ENCODE measurements around the gene ATP8A2. TPM values are rescaled to one million over a fixed set of nuclear protein-coding genes. Genes with fewer than 3 reads are reported as not detected.

Gene ATP8A2
- total RNA-seq, 4 donors from 2014 or later: 0.20 to 1.1 (median 0.59) TPM

DNA sequence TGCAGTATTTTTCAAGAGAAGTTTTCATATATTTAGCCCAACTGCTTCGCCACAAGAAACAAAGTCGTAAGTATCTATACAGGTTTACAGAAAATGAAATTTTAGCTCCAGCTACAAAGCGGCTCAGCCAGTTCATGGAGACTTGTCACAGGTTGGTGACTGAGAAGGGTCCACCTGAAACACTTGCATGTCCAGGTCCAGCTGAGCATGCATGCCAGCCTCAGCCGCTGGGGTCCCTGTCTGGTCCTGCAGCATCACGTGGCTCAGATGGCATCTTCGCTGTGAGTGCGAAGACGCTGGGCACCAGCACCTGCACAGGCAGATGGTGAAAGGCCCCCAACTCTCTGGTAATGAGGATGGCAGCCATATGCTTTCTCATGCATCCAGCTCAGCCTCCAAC, 616.2 kb downstream of the ATP8A2 start:
- WGBS, 2 donors (ENCODE audit: low coverage in 1 of 2): 95 to 96% methylated on average over 4 to 8 of the region's 8 CpGs
- no peak overlapping the region for H3K4me3 ChIP-seq

DNA sequence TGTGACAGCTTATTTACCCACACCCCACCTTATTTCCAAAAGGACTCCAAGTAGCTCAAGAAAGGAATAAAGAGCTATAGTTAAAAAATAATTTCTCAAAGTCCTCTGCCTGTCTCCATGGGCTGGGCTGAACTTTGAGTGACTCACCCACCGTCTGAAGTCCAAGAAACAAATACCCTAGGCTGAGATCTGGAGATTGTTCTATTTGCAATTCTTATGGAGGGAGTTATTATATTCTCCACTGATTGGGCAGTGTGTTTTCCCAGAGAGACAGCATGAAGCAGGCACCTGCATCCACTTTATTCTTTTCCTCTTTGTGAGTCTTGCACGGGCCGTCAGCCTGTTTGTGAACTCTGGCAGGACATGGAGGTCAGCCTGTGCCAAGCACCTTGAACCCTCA, 616.9 kb downstream of the ATP8A2 start:
- TF ChIP-seq POLR2A (IDR thresholded peaks at IDR 0.05) (no peak), POLR2AphosphoS5 (IDR thresholded peaks at IDR 0.05) (no peak), EP300 (IDR thresholded peaks at IDR 0.05; ENCODE audit: low read depth) (no peak)
- TF ChIP-seq, protein P1, sequence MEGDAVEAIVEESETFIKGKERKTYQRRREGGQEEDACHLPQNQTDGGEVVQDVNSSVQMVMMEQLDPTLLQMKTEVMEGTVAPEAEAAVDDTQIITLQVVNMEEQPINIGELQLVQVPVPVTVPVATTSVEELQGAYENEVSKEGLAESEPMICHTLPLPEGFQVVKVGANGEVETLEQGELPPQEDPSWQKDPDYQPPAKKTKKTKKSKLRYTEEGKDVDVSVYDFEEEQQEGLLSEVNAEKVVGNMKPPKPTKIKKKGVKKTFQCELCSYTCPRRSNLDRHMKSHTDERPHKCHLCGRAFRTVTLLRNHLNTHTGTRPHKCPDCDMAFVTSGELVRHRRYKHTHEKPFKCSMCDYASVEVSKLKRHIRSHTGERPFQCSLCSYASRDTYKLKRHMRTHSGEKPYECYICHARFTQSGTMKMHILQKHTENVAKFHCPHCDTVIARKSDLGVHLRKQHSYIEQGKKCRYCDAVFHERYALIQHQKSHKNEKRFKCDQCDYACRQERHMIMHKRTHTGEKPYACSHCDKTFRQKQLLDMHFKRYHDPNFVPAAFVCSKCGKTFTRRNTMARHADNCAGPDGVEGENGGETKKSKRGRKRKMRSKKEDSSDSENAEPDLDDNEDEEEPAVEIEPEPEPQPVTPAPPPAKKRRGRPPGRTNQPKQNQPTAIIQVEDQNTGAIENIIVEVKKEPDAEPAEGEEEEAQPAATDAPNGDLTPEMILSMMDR (IDR thresholded peaks at IDR 0.05): no peak
- WGBS, 2 donors (ENCODE audit: low coverage in 1 of 2): 38 to 41% methylated on average over 3 of the region's 3 CpGs
- no peak for DNase-seq
- H3K27ac ChIP-seq: no peak overlapping the region
- intact Hi-C loops (cut with DNase I; ENCODE audit: low total_unique reads) (no loop called here), in situ Hi-C loops (cut with MboI; ENCODE audit: low pct_ligation_motif_present in 1 of 4, low pct_unique_long_range_greater_than_20kb in 1 of 4, low sequenced_read_pairs in 3 of 4) (no loop called here)
- H3K4me3 ChIP-seq: no peak overlapping the region
- no peaks in the 10 kb centered on the region for H3K9me3 ChIP-seq
- no peaks in the 10 kb centered on the region for H3K36me3 ChIP-seq
- no peaks in the 10 kb centered on the region for H3K4me1 ChIP-seq
- H3K27me3 ChIP-seq: no peaks in the 10 kb centered on the region

More for the DNA sequence above, 616.2 kb downstream of the ATP8A2 start:
- no peak for DNase-seq
- H3K27me3 ChIP-seq: no peaks in the 10 kb centered on the region
- H3K36me3 ChIP-seq: no peaks in the 10 kb centered on the region
- H3K4me1 ChIP-seq: no peaks in the 10 kb centered on the region
- in situ Hi-C loops (cut with MboI; ENCODE audit: low pct_ligation_motif_present in 1 of 4, low pct_unique_long_range_greater_than_20kb in 1 of 4, low sequenced_read_pairs in 3 of 4) (no loop called here), intact Hi-C loops (cut with DNase I; ENCODE audit: low total_unique reads) (no loop called here)
- TF ChIP-seq POLR2A (IDR thresholded peaks at IDR 0.05) (no peak), POLR2AphosphoS5 (IDR thresholded peaks at IDR 0.05) (no peak), EP300 (IDR thresholded peaks at IDR 0.05; ENCODE audit: low read depth) (no peak)
- TF ChIP-seq, protein P1 (IDR thresholded peaks at IDR 0.05): no peak
- H3K9me3 ChIP-seq: no peaks in the 10 kb centered on the region
- no peak overlapping the region for H3K27ac ChIP-seq

DNA sequence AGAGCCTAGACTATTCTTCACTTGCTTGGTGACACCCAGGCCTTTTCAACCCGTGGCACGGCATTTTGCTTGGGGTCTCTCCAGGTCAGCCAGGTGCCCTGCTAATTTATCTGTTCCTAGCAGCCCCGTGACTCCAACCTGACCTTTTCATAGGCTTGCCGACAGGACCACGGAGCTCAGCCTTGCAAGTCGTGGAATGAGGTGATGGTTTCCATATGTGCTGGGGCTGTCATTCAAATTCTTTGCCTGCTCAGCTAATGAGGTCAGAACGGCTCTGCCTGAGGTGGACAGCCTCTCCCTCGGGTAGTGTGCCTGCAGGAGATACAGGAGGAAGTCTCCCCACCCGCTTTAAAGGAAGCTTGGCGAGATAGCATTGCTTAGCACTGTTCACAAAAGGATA, 619.0 kb downstream of the ATP8A2 start:
- 49 to 52% methylated on average over 4 to 10 of the region's 10 CpGs for WGBS, 2 donors (ENCODE audit: low coverage in 1 of 2)
- in situ Hi-C loops (cut with MboI; ENCODE audit: low pct_ligation_motif_present in 1 of 4, low pct_unique_long_range_greater_than_20kb in 1 of 4, low sequenced_read_pairs in 3 of 4) (no loop called here), intact Hi-C loops (cut with DNase I; ENCODE audit: low total_unique reads) (no loop called here)
- no peaks in the 10 kb centered on the region for H3K4me1 ChIP-seq
- no peaks in the 10 kb centered on the region for H3K36me3 ChIP-seq
- no peak overlapping the region for H3K4me3 ChIP-seq
- H3K27ac ChIP-seq: no peak overlapping the region
- no peak for DNase-seq
- no peaks in the 10 kb centered on the region for H3K27me3 ChIP-seq
- TF ChIP-seq EP300 (IDR thresholded peaks at IDR 0.05; ENCODE audit: low read depth) (no peak), POLR2AphosphoS5 (IDR thresholded peaks at IDR 0.05) (no peak), POLR2A (IDR thresholded peaks at IDR 0.05) (no peak)
- TF ChIP-seq, protein P1 (IDR thresholded peaks at IDR 0.05): no peak
- H3K9me3 ChIP-seq: peaks cover 0 to 11% of the 10 kb centered on the region in 2 donors

DNA sequence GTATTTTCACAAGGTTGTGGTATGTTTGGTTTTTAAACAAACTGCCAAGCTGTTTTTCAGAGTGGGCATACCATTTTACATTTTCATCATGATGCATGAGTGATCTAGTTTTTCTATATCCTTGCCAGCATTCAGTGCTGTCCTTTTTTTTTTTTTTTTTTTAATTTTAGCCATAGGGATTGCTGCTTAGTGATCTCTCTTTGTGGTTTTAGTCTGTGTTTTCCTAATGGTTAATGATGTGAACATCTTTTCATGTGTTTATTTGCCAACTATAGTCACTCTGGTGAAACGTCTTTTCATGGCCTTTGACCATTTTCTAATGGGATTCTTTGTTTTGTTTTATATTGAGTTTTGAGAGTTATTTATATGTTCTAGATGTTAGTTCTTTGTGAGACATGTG, 620.3 kb downstream of the ATP8A2 start:
- Histone ChIP-seq H3K36me3 (no peaks in the 10 kb centered on the region), H3K4me1 (no peaks in the 10 kb centered on the region), H3K27me3 (no peaks in the 10 kb centered on the region), H3K9me3 (peaks cover 0 to 11% of the 10 kb centered on the region in 2 donors), H3K27ac (no peak overlapping the region), H3K4me3 (no peak overlapping the region)
- WGBS, 2 donors (ENCODE audit: low coverage in 1 of 2): 32 to 60% methylated on average over 1 of the region's 1 CpG
- TF ChIP-seq POLR2AphosphoS5 (IDR thresholded peaks at IDR 0.05) (no peak), EP300 (IDR thresholded peaks at IDR 0.05; ENCODE audit: low read depth) (no peak), POLR2A (IDR thresholded peaks at IDR 0.05) (no peak)
- TF ChIP-seq, protein P1 (IDR thresholded peaks at IDR 0.05): no peak
- no peak for DNase-seq
- in situ Hi-C loops (cut with MboI; ENCODE audit: low pct_ligation_motif_present in 1 of 4, low pct_unique_long_range_greater_than_20kb in 1 of 4, low sequenced_read_pairs in 3 of 4): no loop called here
- intact Hi-C loops (cut with DNase I; ENCODE audit: low total_unique reads): no loop called here

Data from transverse colon (tissue), 4 donors.